ENCODE measurements around the gene PITRM1. TPM values are rescaled to one million over a fixed set of nuclear protein-coding genes. Genes with fewer than 3 reads are reported as not detected.

The PITRM1 gene
- total RNA-seq, 2 donors from 2014 or later: 52.2 to 54.0 TPM

DNA sequence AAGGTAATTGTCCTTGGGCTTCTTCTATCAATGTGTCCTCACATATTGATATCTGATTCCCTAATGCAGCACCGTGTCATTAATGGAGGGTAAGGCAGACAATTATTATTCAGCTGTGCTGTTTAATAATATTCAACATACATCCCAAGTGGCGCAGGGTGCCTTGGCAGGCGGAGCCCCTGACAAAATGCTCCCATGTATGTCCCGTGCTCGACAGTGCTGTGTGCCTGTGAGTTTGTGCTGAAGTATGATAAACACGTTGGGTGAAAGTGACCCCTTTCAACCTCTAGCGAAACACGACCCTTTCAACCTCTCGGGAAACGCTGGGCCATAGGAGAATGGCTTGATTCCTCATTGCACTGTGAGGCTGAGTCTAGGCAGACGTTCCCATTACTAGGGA lies 73.9 kb downstream of the PITRM1 start:
- ATAC-seq (no peak), DNase-seq (no peak)
- intact Hi-C loops (cut with DNase I, micrococcal nuclease): no loop called here

DNA sequence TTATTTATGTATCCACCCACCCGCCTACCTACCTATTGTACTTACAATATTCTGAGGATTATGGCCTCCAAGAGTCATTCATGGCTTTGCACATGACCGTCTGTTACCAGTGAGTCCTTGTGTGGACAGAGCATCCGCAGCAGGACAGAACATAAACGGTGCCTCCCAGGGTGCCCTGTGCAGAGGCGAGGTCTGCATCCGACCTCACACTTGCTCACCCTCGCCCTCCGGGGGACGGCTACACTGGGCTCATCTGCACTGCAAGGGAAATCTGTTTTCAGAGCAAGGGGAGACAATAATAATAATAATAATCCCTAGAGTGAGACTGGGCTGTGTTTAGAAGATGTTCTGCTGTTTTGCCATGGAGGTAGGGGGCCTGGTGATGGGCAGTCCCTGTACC lies 75.4 kb downstream of the PITRM1 start:
- ATAC-seq (no peak), DNase-seq (no peak)
- intact Hi-C loops (cut with DNase I, micrococcal nuclease): no loop called here

DNA sequence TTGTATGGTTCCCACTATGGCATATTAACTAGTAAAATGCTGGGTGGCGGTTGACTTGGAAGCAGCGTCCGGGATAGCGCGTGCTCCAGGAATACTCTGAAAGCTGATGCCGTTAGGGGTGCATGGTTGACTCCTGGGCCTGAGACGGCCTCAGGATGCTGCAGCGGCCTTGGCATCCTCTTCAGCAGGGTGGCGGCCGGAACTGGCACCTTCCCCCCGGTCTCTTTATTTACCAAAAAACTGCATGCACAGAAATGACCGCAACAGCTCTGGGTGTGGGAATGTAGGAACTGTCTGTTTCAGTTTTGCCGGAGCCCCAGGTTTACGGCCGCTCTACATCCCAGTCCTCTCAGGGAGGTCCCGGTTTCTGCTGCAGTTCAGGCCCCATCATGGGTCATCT lies 76.4 kb downstream of the PITRM1 start:
- ATAC-seq (peak; percentile 19), DNase-seq (no peak)
- intact Hi-C loops (cut with DNase I, micrococcal nuclease): no loop called here

DNA sequence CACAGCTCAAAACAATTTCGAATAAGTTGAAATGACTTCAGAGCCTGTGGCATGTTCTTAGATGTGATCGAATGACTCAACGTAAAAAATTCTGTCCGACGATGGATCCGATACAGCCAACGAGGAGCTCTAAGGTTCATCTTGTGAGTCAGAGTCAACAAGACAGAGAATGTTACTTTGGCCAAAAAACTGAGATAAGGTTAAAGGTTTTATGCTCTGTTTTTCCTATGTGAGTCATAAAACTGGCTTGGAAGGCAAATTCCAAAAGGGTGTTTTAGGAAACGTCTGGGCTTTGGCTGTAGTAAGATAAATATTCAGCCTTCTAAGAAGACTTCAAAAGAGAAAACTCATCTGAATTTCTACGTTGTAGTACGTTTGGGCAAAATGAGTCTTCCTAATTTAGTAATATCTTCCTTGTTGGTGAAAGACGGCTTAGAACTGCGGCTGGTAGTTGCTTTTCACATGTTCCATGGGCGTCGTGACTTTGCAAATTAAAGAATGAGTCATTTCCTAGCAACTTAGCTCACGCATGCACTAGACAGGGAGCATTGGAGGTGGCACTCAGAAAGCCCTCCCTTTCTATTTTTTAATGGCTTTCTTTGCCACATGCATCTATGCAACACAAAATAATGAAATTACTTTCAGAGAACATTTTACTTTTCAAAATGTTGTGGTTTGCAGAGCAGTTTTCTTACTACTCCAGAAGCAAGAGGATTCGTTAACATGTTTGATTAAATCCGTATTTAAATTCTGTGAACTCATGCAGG lies 77.0 kb downstream of the PITRM1 start:
- peak; percentile 79 for ATAC-seq
- peak in 1 of 2 donors; percentile 44 for DNase-seq
- intact Hi-C loops (cut with DNase I, micrococcal nuclease): no loop called here

DNA sequence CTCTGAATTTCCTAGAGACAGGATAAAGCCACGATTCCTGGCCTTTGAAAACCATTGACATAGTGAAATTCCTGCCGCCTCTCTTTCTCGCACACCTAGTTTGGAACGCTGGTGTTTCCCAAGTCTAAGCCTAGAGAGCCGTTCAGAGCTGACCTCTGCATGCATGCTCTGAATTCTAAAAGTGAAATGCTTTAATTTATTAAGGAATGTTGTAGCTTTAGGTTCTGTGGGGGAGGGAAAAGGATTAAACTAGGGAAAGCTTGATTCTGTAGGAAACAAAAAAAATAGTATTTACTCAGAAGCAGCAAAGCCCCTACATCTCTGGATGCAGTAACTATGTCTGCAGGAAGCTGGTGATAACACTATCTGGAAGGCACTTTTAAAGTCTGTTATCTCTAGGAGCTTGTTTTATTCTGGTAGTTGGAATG lies 78.0 kb downstream of the PITRM1 start:
- DNase-seq: no peak
- intact Hi-C loops (cut with DNase I, micrococcal nuclease): no loop called here
- no peak for ATAC-seq

DNA sequence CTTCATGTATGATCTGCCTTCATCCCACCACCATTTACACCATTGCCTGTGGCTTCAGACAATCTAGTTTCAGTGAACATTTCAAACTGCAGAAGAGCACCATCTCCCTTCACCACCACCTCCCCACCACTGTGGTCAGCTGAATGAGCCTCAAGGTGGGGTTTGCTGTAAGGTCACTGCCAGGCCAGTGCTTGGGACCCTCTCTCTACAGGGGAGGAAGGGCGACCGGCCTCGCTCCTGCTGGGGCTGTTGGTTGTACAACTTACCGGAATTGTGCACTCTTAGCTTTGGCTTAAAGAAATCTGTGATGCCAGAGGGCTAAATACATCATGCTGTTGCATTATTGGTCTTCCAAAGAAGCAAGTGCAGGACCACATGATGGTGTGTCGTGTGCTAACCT lies 78.6 kb downstream of the PITRM1 start:
- intact Hi-C loops (cut with DNase I, micrococcal nuclease): no loop called here
- ATAC-seq: no peak
- DNase-seq: no peak

DNA sequence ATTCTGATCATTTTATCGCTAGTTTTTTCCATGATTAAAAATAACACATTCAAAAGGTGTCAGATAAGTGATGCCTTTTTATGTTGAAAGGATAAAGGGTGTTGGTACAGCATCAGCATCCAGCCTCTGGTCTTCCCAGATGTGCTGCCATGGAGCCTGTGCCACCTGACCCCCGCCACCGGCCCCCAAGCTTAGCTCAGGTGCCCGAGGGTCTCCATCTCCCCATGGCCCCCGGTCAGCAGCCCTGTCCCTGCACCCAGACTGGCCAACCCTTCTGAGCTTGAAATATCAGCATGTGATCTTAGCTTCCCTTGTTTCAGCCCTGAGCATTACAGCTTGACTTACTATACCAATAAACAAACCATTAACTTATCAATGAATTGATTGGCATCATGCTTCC lies 80.7 kb downstream of the PITRM1 start:
- DNase-seq (no peak), ATAC-seq (no peak)
- intact Hi-C loops (cut with DNase I, micrococcal nuclease): no loop called here

DNA sequence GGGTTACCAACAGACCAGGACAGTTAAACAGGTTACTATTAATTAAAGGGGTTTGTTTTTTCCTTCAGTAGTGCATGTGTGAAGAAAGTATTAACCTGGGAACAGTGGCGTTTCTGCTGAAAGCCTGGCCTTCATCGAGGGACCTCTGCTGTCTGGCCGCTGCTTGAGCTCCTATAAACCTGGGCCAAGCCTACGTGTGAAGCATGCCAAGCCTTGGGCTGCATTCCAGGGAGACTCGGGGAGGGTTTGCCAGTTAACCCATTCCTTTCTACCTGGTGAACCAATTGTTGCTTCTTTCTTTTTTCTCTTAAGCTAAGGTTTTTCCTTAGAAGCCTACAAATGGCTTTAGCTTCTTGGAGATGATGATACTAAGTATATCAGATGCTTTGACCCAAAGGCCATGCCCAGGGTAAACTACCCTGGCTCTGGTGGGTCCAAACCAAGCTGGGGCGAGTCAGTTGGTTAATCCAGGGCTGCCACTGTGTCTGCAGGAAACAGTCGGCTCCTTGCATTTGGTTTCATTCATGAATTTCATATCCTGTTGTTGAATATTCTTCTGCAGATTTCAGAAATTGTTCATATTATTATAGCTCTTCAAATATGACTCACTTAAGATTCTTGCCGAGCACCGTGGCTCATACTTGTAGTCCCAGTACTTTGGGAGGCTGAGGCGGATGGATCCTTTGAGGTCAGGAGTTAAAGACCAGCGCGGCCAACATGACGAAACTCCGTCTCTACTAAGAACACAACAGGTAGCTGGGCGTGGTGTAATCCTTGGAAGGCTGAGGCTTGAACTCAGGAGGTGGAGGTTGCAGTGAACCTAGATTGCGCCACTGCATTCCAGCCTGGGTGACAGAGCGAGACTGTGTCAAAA lies 81.4 kb downstream of the PITRM1 start:
- intact Hi-C loops (cut with DNase I, micrococcal nuclease): no loop called here
- DNase-seq (peak; percentile 57 to 65), ATAC-seq (peak; percentile 56)

DNA sequence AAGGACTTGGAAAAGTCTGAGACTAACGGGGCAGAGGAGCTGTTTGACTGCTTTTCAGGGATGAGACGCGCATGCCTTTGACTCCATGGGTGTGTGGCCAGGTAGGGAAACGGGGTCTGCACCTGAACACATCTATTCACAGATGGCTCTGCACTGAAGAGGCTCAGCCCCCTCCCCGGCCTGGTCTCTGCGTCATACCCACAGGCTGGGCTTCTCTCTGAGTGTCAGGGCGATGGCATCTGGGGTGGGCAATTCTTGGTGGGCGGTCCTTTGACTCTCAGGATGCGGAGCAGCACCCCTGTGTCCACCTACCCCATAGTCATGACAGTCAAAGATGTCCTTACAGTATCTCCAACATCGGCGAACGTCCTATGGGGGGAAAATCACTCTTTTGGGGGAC lies 82.2 kb downstream of the PITRM1 start:
- intact Hi-C loops (cut with DNase I, micrococcal nuclease): no loop called here
- ATAC-seq (no peak), DNase-seq (no peak)

Other genes with a start within 250 kb of the PITRM1 start
- gene PFKP, start 105.2 kb downstream of the PITRM1 start, total RNA-seq: 100 to 1,000 TPM; 104 to 116 TPM